Activated CD4-positive, alpha-beta T cell treated with anti-CD3 and anti-CD28 coated beads, Interleukin-10, Interleukin-2, amounts not matched to agents 100 ng/mL and 50 ng/mL, durations not matched to agents 16 hours and 8 hours (primary cell): Measurements from ENCODE around the gene SAE1.

Experiments used
- DNase-seq: peaks from one replicate; pipeline ENCODE4 v3.0.0-alpha.2; 2020

SAE1 gene

DNA sequence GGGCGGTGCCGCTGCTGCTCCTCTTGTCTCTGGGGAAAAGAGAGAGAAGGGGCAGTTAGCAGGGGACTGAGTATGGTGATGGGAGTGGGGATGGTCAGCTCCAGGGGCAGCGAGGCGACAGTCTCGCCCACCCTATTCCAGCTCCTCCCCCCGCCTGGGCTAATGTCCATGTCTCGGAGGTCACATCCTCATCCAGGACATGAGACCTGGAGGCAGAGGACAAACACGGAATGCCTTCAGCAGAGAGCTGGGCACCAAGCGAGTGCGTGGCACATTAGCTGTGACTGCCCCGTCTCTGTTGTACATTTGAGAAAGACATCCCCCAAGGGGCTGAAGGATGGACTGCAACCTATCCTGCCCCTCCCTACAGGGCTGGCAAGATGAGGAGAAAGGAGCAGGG, 91.3 kb downstream of the SAE1 start:
- DNase-seq = no peak

DNA sequence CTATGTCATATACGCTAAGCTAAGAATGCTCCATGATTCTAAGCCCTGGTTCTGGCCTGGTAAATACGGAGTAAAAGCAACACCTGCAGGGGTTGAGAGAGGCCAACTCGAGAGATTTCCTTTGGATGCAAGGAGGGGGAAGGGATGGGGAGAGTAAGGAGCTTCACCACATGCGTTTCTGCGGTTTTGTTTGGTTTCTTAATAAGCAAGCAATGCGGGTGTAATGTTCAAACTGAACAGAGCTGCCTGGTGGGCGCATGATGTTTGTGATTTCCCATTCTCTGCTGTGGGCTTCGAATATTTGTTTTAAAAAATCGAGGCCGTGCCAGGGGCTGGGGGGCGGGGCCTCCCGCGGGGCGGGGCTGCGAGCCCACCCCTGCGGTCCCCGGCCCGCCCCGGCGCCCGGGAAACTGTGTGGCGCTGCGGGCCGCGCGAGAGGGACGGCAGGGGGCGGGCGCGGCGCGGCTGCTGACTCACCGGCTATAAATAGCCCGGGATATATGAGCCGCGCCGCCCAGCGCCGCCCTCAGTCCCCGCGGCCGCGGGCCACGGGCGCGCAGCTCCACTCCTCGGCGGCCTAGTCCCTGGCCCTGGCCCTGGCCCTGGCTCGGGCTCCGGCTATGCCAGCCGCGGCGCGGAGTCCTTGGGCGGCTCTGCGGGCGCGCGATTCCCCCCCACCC, 95.3 kb downstream of the SAE1 start:
- peak; percentile 88 for DNase-seq

DNA sequence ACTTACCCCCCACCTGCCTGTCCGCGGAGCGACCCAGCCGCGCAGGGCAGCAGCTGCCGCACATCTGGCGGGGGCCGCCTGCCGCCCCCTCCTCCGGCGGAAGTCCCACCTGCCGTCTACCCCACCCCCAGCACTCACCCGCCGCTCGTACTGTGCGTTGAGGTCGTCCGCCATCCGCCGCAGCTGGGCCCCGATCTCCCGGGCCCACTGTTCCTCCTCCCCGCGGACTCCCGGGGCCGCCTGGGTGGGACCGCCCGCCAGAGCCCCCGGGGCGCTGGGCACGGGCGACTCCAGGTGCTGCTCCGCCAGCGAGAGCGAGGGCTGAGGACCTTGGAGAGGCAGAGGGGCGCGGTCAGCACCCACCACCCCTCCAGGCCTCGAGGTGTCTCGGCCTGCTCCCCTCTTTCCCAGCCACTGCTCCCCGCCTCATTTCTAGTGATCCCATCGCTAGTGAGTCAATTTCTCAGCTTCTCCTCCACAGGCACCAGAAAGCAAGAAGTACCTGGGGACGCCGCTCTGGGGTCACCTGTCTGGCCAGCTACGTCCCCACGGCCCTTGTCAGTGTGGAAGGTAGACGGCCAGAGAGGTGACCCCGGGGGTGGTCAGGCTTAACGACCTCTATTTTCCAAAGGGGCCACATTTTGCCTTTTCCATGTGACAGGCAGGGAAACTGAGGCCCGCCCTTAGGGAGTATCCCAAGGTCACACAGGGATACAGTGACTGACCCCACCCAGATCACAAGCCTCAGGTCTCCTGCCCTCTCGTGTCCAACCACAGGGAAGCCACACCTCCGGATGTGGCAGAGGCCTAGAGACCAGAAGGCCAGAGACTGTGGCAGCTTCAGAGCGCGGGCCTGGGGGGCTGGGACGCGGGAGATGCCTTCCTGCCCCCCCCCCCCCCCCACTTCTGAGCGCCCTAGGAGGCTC, 96.1 kb downstream of the SAE1 start:
- peak; percentile 84 for DNase-seq

DNA sequence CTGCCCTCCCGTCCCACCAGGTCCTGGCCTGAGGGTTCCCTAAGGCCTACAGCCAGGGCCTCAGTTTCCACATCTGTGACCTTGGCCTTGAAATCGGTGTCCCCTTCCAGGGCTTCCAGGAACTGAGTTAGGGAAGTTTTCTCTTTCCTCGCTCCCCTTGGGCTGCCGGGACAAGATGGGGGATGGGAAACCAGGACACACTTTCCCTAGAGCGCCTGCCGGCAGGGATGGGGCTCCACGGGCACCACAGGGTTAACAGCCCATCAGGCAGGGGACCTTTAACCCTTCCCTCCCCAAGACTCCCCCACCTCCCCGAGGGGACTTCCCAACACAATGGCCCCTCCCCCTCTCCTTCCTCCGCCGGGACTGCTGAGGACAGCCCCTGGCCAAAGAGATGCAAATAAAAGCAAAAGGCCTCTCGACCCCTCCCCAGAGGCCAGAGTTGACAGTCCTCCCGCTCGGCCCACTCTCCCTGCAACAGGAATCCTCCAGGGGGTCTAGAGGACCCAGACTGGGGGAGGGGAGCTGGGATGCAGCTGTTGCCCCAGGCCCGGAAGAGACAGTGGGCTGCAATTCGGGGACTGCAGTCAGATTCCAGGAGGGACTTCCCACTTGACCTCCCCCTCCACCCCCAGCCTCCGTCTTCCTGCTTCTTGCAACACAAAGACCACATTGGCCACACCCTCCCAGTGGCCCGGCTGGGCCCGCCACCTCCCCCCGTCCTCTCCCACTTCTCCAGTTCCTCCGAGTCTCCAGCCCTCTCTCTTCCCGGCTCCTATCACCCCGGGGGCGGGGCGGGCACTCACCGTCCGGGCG, 96.9 kb downstream of the SAE1 start:
- peak; percentile 73 for DNase-seq

DNA sequence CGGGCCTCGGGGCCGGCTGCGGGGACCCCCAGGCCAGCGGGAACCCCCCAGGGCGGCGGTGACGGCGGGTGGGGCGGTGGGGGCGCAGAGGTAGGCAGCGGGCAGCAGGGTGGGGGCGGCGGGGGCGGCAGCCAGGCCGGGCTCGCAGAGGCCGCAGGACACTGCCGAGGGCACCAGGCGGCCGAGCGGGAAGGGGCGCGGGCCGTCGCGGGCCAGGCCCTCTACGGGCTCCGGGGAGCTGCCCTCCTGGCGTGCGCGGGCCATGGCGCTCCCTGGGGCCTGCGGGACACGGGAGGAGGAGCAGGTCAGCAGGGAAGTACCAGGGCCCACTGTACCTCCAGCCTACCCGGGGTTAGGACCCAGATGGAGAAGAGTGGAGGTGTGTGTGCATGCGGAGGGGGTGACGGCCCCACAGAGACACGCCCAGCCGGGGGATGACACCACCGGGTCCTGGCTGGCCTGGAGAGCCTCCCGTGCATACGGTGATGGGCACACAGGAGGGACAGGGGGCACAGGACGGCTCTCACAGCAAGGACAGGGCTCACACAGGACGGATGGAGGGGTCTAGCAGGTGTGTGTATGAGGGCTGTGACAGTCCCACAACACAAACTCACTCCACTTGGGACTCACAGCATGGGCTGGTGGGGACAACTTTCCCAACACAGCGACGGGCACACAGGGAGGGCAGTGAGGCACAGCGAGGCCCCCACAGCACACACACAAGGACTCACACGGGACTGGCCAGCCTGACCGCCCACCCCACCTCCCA, 97.7 kb downstream of the SAE1 start:
- peak; percentile 35 for DNase-seq

DNA sequence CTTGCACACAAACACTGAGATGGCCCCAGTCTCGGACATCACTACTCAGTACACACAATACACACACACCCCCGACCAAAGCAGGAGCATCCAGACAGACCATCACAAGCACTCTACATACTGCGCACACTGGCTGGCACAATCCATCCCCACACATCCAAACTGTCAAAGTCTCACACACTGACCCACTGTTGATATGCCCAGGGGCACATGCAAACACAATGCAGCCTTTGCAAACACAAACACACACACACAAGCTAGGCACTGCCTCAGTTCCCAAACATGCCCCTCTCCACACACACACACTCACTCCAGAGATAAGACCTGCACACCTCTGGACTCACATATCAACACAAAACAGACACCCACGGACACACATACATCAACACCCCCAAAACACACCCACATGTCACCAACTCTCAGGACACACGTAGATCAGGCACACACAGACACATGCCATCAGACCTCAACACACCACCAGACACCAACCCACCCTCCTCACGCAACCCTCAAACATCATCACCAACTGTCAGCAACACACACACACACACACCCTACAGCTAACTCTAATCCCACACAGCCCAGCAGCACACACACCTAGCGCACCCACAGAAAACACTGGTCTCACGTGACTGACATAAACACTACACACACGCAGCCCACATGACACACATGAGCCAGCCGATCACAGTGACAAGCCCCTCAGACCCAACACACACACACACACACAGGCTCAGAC, 98.5 kb downstream of the SAE1 start:
- DNase-seq = peak; percentile 23

DNA sequence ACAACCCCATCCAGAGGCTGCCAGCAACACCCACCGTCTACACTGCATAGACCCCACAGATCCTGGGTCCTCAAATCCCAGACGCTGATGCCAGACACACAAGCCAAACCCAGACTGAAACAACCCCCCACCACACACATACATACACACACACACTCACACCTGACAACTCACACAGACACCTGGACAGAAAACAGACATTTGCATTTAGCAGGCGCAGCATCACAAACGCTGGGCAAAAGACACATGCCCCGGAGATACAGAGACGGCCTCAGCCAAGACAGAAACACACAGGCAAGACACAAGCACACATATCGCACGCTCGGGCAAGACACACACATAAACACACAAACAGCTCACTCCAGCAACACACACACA, 99.0 kb downstream of the SAE1 start:
- peak; percentile 19 for DNase-seq

DNA sequence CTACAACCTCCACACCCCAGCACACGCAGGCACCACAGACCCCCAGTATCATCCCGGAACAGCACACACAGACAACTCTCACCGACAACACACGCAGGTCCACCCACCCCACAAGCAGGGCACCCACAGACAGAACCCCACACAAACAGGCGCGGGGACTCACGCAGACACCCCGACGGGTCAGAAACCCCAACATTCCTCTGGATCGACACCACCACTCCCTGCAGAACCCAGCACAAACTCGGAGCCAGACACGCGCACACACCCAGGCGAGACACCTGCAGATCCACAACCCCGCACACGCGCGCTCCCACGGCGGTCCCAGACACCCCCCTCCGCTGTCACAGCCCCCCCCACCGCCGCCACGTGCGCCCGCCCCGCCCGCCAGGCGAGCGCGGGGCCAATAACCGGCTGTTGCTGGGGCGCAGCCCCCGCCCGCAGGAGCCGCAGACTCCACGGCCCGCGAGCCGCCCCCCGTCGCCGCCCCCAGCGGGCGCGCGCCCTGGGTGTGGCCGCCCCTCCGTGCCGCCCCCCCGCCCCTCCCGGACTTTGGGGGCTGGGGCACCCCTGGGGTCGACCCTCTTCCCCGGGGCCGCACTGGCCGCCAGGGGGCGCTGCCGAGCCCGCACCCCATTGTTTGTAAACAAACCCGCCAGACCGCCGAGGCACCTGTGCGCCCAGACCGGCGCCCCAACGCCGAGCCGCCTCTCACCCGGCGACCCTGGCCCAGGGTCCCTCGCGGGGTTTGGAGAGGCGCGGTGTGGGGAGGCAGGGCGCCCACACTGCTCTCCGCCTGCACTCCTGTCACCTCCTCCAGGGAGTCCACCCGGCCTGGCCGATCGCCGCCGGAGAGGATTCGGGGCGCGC, 99.7 kb downstream of the SAE1 start:
- peak; percentile 78 for DNase-seq

DNA sequence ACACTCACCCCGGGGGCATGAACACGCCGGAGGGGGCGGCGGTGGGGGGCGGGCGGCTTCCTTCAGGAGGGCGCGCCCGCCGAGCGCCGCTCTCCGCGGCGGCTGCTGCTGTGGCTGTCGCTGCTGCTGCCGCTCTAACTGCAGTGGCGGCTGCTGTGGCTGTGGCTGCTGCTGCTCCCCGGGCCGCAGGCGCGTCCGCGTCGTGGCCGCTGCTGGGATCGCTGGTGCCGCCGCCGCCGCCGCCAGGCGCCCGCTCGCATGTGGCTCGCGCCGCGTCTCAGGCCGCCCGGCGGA, 100.2 kb downstream of the SAE1 start, which contains the start of gene BBC3:
BBC3 (minus strand) TSS at position 279 of the 294 bp plus-strand sequence. CDS start 2,768 bp downstream, outside the sequence.
- no peak for DNase-seq

DNA sequence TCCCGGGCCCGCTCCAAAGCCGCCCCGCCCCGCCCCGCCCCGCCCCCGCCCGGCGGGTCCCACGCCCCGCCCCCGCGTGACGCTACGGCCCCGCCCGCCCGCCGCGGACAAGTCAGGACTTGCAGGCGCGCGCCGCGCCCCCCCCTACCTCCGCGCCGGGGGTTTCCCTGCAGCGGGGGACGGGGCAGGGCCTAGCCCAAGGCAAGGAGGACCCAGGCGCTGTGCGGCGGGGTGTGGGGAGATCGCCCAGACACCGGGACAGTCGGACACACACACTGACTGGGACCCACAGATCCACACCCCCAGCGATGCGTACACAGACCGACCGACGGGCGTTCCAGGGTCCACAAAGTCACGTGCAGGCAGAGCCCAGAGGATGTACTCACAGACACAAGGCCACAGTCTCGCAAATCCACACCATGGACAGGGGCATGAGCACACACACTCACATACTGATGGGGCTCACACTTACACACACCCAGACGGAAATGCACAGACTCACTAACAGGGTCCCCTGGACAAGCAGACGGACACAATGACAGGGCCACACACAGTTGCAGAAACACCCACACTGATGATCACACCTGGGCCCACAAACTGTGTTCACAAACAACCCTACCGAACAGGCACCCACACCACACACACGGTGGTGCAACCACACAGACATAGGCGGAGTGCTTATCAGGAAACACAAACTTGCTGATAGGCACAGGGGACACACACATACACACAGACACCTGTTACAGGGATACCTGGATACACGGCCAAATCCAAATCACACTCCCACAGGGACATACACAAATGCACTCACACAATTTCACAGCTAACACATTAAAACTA, 100.8 kb downstream of the SAE1 start:
- peak; percentile 91 for DNase-seq

DNA sequence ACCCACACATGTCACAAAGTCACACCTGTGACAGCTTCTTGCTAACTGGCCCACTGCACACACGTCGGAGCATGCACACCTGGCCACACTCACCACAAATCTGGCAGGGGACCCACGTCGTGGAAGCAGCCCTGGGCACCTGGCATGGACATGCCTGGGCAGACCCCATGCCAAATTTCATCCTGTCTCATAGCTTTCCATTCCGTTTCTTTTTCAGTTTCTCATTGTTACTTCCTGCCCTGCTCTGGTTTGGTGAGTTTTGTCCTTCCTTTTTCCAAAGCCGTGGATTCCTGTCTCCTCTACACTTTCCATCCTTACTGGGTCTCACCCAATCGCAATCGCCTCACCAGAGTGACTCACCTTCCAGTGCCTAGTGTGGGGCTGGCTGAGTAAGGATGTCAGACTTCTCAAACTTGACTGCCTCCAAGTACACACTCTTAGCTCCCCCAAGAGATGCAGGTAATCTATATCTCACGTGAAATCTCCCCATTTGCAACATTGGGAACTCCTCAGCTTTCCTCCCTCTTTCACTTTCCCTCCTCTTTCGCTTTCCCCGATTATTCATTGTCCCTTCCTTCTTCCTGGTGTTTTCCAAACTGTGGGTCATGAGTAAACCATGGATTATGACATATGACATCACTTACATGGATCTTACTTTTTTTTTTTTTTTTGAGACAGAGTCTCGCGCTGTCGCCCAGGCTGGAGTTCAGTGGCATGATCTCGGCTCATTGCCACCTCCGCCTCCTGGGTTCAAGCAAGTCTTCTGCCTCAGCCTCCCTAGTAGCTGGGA, 102.0 kb downstream of the SAE1 start:
- DNase-seq = peak; percentile 30

DNA sequence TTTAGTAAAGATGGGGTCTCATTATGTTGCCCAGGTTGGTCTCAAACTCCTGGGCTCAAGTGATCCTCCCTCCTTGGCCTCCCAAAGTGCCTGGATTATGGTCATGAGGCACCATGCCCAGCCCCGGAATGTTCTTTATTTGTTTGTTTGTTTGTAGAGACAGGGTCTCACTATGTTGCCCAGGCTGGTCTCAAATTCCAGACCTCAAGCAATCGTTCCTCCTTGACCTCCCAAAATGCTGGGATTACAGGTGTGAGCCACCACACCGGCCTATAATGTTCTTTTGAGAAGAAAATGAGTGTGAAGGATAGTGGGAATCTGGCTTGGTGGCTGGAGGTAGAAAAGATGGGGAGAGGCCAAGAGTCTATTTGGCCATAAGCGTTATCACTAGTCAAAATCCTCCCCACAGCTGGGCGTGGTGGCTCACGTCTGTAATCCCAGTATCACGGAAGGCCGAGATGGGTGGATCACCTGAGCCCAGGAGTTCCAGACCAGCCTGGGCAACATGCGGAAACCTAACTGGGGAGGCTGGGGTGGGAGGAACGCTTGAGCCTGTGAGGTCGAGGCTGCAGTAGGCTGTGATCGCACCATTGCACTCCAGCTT, 105.5 kb downstream of the SAE1 start:
- no peak for DNase-seq

DNA sequence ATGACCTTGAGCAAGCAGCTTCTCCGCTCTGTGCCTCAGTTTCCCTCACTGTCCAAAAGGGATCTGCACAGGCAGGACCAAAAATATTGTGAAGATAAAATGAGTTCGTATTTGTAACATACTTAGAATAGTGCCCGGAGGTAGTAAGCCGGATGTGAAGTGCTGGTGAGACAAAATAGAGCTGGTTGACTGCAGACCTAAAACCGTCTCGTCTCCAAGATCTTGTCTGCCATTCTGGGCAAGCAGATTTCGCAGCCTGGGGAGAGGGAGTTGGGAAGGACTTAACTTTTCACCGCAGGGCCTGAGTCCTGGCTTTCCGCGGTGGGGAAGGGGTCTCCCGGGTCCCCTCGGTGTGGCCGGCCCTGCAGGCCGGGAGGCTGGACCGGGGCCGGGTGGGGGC, 108.5 kb downstream of the SAE1 start:
- DNase-seq = no peak

DNA sequence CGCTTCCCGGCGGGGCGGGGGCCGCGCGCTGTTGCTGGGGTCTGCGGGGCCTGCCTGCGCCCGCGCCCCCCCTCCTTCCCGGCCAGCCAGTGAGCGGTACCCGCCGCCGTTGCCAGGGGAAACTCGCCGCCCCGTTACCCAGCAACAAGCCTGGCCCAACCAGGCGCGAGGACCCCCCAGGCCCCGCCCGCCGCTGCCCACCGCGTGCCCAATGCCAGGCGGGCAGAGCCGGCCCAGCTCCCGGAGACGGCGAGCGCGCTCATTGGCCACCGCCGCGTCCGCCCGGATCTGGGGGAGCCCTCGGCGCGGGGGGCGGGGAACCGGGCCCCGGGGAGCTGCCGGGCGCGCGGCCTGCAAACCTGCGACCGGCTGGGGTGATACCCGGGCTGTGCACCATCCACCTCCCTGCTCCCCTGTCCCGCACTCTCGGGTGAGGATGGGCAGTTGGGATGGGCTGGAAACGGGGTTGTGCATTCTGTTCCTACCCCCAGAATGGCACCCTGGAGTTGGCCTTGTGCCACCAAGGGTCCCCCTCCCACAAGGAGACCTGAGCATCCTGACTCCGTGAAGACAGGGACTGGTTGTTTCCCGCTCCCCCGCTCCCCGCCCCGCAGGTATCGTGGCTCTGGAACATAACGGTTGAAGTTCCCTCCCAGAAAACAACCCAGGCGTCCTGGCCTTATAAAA, 109.1 kb downstream of the SAE1 start:
- DNase-seq = peak; percentile 57

DNA sequence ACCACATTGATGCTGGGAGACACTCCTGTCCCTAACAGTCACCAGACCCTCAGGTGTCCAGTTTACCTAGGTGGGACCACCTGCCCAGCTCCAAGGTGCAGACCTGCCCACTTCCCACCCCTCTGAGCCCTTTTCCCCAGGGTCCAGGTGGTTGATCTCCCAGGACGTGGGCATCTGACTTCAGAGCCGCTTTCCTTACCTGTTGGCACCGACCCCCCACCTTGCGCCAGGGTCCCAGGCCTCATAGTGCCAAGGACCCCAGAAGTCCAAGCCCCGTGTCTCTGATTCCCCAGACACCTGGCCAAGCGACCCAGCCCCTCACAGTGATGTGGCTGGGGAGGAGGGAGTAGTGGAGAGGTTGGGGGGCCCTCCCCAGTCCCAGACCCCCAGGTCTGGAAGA, 109.9 kb downstream of the SAE1 start:
- no peak for DNase-seq

DNA sequence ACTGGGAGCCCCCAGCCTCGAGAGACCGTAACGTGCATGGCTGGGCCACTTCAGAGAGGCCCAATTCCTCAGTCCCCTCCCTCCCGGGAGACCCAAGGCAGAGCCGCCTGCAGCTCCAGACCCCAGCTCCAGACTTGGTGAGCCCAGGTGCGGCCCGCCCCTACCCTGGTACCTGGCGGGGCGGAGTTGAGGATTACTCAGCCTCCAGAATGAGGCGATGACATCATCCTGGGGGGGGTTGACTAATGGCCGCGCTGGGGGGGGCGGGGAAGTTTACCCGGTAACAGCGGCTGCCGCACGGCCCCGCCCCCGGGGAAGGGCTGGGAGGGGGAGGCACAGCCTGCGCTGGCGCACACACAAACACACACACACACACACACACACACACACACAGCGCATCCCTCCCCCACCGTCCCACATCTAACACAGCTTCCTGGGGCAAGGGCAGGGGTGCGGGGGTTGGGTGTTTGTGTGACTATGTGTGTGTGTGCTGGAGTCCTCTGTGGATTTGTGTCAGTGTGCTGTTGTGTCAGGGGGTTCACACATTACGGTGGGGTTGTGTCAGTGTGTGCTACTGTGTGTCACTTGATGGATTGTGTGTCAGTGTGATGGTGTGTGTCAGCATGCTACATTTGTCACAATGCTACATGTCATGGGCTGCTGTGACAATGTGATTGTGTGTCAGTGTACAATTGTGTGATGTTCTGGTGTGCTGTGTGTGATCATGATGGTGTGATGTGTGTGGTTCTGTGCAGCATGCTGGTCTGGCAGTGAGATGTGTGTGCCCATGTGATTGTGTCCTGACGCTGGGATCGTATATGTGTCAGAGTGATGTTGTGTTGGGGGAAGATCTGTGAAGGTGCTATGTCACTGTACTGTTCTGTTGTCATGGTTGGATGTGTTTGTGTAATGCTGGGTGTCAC, 110.6 kb downstream of the SAE1 start:
- peak; percentile 80 for DNase-seq
